HG03097 (cell line): ENCODE results near the gene PACRG.

Source experiments
- ATAC-seq: cut with Tn5 transposase; IDR thresholded peaks from one replicate; pipeline ENCODE4 v1.9.1; 2021; ENCODE audit not compliant: unreplicated experiment, low FRiP score

Gene PACRG

DNA sequence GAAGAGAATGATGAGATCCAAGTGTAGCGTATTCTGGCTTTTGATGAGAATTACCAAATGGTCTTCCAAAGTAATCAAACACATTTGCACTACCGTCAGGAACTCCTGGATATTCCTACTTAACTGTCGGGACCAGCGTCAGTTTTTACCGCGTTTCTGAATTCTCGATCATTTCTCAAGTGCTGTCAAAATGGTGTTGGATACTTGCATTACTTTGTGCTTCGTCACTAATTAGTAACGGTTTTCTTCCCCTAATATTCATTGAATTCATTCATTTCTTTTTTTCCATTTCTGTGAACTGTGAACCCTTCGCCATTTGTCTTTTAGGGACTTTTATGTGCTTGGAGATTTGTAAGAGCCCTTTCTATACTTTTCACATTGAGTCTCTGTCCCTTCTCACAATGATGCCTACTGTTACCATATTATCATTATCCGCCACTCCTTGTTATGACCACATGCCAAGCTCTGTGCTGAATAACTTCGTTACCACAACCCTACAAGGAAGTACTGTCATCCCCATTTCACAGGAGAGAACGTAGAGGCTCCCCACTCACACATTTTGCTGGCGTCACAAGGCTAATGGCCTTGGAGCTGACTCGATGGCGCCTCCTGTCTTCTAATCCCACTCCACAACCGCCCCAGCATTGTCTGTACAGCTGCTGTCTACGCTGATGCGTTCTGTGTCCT, 612.6 kb downstream of the PACRG start:
- no peak for ATAC-seq

DNA sequence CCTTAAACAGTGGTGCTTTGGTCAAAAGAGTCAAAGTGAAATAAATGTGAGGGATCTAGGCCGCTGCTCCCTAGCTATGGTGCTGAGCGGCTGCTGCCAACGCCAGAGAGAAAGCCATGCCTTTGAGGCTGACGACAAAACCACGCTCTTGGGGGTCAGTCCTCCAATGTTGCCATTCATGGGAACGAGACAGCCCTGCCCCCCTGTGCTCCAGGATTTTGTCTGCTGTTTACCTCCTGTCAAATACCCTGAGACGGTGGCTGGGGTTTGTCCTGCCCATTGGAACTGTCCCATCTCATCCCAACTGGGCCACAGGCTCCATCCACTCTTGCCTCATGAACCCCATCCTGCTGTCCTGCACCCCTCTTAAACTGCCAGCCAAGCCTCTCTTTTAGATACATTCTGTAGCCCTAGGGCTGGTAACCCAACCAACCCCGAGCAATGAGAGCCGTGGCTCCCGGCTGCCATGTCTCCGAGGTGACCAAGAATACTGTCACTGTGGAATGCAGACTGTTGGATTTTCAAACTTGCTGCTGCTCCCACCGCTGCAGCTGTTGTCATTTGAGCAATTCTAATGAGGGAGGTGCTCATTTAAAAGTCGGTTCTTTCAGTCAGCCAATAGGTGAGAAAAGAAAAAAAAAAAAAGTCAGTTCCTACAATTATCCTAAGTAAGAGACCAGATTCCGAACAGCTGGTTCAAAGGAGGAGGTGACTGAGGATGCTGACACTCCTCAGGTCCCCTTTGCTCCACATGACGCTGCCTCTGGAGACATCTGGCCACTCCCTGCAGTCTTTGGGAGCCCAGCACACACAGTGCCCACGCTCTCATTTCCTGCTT, 613.7 kb downstream of the PACRG start:
- ATAC-seq, result no peak

DNA sequence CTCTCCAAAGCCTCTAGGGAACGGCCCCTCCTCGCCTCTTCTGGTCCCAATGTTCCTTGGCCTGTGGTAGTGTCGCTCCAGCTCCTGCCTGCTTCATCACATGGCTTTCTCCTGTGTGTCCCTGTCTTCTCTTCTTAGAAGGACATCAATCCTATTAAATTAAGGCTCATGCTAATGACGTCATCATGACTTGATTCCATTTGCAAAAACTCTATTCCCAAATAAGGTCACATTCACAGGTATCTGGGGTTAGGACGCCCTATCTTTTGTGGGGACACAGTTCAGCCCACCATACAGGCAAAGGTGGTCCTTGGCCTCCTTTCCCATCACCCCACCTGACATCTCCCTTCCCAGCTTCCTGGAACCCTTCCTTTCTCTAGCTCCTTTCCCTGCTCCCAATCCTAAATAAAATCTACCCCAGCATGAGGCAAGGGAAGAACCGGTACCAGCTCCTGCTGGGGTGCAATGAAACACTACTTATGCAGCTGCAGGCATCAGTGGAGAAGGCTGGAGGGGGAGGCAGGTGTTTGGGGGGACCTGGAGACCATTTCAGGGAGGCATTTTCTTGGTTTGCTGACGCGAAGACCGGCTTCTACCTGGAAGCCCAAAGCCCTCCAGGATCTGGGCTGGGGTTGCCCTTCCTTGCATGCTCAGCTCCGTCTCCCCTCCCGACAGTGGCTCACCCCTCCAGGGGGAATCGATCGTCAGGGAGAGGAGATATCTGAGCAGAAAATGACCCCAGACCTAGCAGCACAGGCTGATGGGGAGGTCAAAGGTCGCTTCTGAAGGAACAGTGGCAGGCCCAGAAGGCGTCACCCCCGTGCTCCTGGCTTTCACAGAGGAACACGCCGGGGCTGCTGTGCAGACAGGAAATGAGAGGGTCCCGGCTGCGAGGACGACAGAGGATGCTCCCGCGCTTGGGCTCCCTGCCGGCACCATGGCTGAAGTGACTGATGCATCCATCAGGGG, 615.1 kb downstream of the PACRG start:
- ATAC-seq, result no peak

DNA sequence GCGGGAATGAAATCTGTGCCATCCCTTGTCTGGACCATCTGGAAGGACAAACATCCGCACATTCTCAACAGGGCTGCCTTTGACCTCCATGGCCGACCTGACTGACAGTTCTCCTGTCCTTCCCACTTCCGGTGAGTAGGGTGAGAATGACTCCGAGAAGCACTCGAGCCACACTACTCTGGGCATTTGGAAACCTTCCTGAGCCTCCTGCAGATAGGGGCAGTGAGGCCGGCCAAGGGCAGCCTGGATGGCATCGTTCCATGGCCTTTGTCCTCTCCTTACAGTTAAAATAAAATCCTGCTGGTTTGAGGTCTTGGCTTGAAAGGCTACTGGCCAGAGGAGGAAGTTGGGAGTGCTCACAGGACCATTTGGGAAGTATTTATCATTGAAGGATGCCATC, 615.8 kb downstream of the PACRG start:
- ATAC-seq, result no peak

DNA sequence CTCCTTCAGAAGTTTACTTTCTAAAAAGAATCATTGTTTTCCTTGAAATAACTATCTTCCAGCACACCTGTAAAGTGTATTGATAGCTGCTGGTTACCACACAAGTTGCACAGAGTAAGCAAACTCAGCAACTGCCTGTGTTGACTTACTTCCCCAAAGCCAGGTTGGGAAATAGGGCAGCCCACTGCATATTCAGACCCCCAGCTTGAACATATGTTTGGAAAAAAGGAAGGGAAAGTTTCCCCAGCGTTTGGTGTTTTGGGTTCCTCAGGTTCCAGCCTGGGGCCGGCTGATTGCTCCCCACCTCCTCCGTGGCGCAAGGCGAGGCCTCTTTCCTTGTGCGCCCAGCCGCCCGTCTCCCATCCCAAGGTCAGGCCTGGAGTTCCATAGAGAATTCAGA, 616.6 kb downstream of the PACRG start:
- ATAC-seq, result no peak

DNA sequence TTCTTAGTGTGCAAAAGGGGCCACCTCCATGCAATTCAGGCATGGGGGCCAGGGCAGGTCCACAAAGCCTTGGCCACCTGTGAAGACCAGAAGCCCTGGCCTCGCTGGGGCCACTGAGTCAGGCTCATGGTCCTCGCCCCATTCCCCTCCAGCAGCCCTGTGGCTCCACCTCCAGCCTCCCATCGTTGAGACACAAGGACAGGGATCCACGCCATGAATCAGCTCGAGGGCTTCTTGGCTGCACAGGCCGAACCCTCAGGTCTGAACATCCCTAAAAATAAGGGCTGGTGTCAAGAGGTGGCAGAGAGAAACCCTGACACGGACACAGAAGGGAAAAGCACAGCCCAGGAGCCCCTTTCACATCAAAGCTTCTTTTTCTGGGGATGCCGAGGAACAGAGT, 618.2 kb downstream of the PACRG start:
- ATAC-seq, result no peak

DNA sequence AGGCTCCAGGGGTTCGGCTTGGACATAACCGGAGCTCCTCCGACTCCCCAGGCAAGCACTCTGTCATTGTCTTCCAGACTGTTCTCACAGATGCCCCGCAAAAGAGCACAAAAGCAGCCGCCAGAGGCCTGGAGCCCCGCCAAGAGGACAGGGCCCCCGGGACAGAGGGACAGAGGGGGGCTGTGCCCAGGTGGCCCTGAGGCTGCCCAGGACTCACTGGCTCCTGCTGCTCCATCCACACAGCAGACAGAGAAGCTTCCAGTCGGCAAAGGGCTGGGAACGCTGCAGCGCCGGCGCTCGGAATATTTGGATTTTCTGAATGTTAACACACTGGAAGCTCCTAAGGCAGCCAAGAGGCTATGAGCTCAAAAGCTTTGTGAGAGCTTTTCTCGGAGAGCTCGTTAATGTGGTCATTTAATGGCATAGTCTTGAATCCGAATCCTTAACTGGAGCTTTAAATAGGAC, 618.8 kb downstream of the PACRG start:
- no peak for ATAC-seq

DNA sequence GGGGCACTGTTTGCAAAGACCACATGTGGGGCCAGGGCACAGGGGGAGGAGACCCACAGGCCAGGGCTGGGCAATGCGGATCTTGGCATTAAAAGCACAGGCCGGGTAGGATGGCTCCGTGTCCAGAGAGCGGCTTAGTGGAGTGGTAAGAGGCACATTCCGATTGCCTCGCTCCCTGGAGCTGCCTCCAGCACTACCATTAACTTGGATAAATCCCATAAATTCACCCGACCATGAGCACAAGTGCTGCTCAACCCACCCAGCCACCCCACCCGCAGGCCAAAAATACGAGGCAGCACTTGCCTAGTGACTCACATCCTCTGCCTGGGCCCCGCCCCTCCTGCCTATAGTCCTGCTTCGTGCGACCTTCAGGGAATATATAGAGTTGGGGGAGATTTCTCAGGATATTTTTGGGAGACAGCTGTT, 619.3 kb downstream of the PACRG start:
- no peak for ATAC-seq

DNA sequence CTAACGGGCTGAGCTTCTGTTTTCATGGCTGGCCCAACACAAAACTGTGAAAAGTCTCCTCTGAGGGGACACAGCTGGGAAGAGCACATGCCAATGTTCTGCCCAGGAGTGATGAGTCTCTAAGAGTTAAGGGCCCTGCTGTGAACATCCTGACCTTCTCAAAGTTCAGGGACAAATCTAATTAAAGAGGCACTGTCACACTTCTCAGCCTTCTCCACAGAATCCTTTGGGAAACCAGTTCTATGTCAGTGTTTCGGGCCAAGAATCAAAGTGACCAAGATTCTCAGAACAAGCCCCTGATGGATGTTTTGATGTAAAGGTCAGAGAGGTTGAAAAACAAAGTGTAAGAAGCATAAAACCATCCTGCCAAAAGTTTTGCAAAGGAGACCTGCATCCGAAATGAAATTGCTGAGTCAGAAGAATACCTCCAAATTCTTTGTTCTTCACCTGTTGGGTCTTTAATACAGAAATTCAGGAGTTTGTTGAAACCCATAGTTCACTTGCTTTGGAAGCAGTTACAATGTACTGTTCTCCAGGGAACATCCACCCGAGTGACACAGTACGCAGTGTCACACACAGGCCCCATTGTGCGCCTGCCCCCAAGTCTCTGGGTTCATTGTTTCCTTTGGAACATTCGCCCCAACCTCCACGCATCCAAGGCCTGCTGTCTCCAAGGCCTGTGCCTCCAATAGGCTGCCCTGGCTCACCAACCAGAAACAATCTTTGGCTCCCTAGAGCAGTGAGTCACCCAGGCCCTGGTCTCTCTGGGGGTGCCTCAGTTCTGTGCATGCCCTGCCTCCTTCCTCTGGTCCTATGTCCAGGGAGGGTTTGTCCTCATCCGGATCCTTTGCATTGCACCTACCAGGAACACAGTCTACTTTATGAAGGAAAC, 621.3 kb downstream of the PACRG start:
- ATAC-seq, result no peak

DNA sequence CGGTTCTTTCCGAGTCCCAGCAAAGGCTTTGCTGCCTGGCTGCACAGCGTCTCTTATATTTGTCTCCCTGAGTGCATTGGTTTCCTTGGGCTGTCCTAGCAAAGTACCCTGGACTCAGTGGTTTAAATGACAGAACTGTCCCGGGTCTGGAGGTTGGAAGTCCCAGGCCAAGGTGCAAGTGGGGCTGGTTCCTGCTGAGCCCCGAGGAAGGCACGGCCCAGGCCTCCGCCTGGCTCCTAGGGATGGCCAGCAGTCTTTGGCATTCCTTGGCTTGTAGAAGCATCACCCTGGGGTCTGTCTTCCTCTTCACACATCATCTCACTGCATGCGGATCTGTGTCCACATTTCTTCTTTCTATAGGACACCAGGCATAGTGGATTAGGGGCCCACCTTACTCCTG, 621.9 kb downstream of the PACRG start:
- no peak for ATAC-seq

DNA sequence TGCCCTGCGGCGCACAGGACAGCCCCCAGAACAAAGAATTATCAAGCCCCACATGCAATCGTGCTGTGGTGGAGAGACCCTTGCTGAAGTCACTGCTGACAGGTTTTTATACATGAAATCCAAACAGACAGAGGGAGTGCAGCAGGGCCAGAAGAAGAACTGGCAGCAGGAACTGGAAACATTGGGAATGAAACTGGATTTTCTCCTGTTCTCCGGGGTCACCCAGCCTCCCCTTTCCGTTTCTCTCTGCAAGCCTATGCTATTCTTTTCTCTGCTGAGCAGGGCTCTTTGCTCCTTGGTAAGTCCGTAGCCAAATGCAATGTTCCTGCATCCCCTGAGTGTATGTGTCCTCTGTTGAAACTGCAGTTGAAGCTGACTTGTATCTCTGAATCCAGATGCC, 623.2 kb downstream of the PACRG start:
- no peak for ATAC-seq

DNA sequence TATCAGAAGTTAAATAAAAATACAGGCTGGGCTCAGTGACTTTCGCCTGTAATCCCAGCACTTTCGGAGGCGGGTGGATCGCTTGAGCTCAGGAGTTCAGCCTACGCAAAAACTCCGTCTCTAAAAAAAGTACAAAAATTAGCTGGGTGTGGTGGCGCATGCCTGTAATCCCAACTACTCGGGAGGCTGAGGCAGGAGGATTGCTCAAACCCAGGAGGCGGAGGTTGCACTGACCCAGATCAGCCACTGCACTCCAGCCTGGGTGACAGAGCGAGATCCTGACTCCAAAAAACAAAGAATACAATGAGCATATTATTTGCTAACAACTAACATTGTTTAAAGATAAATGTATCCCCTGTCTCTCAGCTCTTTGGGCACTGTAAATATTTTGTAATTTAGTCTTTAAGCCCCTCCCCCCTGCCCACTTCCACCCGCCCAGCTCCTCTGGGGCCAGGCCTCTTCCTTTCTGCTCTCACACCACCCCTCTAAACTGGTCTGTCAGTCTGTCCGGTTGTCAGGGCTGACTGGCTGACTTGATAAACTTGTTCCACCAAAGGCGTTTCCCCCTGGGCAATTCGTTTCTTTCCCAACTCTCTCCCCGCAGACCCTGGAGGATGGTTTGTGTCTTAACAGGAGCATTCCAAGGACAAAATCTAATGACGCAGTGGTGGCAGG, 624.4 kb downstream of the PACRG start:
- ATAC-seq, result no peak

DNA sequence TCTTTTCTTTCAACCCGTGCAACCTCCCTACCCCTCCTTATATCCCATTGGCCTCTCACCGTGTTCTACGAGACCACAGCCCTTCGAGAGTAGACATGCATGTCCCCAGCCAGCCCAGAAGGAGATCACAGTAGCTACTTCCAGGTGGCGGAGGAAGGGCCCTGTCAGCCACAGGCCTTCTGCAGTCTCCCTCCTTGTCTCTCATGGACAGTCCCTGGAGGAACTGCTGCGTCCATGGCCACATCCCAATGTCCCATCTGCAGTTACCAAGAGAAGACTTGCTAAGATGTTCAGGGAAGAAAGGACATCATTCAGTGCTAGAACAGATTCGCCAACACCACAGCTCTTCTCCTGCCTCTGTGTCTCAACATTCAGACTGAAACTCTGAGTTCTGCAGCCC, 625.2 kb downstream of the PACRG start:
- ATAC-seq, result no peak

DNA sequence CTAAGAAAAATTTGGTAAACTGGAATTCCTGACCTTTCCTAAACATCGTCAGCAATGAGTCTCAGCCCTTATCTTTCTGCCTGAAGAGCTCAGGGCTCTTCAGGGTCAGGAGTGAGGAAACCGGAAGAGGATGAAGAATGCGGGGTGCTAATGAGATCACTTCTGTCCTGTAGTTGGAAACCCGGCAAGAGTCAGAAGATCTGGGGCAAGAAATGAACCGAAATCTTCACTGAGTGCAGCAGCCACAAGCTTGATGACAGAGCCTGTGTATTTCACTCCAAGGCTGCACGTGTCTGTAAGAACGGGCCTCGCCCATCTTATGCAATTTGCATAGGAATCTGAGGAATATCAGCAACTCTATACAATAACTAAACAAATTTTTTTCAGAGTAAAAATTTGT, 626.3 kb downstream of the PACRG start:
- no peak for ATAC-seq

DNA sequence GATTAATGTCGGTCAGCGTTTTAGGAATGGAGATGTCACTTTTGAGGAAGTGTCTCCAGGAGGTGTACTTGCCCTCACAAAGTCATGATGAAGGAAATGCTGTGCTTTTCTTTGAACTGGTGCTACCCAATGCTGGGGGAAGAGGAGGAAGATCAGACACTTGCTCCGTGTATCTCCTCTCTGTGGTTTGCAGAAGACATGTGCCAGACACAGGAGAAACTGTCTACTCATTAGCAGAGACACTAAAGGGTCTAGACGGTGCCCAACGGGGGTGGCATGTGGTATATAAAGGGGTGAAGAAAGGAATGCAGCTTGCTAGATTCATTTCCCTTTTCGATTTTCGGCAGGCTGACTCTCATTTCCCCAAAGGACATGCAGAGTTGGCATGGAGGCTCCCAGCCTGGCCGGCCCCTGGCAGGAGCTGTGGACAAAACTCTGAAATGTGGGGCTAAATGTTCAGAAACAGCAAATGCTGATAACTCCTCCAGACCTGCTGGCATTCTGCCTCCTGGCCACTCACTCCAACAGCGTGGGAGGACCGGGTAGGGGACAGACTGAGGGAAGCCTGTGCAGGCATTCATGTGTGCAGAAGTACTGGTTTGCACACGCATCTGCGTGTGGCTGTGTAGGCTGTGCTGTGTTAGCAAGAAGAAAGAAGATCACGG, 627.1 kb downstream of the PACRG start:
- ATAC-seq, result no peak

DNA sequence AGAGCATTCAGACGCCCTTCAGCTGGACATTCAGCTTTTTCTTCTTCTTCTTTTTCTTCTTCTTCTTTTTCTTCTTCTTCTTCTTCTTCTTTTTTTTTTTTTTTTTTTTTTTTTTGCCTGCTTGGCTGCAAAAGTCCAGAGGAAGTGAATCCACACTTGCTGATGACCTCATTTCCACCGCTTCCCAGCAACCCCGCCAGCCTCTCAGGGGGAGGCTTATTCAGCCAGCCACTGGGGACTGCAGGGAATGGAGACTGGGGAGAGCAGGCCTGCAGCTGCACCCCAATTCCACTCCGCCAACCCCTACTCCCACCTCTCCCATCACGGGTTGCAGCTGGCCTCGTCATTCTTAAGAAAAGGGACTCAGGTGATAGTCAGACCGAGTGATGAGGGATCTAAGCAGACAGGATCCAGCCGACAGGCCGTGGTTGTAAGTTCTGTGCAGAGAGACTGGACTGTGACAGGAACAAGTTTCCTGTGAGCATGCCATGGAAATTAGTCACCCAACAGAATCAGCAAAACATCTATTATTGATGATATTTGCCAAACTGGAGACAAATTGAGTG, 627.7 kb downstream of the PACRG start:
- ATAC-seq, result no peak

DNA sequence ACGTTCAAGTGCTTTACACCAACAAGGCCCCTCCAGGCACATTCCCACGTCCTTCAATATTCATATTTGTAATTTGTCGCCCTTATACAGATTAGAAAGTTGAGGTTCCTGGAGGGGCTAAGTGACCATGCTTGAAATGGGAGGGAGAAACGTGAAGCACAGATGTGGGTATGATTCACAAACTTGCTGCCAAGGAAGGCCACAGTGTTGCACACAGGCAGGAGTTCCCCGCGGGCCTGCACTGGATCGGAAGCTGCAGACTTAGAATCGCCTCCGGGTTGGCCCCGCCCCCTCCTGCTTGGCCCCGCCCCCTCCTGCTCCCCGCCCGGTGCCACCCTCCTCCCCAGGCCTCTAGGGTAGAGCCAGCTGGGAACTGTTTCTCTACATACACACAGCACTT, 628.5 kb downstream of the PACRG start:
- ATAC-seq, result no peak

DNA sequence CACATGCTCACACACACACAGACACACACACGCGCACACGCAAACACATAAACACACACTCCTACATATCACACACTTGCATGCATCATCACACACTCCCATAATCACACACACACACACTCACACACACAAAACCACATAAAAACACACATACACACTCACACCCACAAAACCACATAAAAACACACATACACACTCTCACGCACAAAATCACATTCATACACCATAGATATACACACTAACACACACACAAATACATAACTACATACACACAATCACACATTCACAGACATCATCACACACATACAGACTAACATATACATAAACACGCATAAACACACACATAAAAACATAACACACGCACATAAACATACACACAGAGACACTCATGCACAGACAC, 629.0 kb downstream of the PACRG start:
- no peak for ATAC-seq

DNA sequence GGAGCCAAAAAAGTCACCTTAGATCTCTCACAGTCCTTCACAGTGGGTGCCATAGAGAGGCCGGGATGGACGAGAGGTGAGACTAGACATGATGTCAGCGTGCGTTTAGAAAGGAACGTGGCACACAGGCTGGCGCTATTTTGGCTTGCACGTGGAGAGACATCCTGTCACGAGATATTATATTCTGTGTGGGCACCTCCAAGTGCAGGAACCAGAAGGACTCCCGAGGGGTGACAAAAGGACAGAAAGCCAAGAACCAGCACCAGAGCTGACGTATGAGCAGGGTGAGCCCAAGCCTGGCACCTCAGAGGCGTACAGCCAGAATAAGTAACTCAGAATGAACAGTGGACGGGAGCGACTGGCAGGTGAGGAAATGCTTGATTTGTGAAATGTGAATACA, 636.9 kb downstream of the PACRG start:
- ATAC-seq, result no peak
